Raji (cell line): ENCODE data around the gene CDKL5.

Experiments used
- POLR2A ChIP-seq: IDR thresholded peaks from 2 replicates; pipeline ENCODE4 v1.6.1; 2011; ENCODE audit warnings: low read depth, low read length, control low read depth; ENCODE audit not compliant: insufficient read depth

Gene CDKL5

DNA sequence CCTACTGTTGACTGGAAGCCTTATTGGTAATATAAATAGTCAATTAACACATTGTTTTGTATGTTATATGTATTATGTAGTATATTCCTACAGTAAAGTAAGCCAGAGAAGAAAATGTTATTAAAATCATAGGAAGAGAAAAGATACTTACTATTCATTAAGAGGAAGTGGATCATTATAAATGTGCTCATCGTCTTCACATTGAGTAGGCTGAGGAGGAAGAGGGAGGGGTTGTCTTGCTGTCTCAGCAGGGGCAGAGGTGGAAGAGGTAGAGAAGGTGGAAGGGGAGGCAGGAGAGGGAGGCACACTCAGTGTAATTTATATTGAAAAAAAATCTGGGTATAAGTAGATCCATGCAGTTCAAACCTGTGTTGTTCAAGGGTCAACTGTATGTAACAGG lies 10.6 kb downstream of the CDKL5 start:
- TF ChIP-seq POLR2A: no peak

DNA sequence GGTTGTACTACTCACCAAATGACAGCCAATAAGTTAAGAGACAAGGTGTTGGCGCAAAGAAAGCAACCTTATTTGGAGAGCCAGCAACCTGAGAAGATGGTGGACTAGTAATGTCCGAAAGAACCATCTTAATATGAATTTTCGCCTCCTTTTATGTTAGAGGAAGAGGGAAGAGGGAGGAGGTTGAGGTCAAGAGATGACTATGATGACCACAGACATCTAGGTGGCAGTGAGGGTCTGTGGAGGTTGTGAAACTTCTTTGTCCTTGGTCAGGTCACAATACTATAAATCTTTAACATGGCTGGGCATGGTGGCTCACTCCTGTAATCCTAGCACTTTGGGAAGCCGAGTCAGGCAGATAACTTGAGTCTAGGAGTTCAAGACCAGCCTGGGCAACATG lies 15.4 kb downstream of the CDKL5 start:
- TF ChIP-seq POLR2A: no peak

DNA sequence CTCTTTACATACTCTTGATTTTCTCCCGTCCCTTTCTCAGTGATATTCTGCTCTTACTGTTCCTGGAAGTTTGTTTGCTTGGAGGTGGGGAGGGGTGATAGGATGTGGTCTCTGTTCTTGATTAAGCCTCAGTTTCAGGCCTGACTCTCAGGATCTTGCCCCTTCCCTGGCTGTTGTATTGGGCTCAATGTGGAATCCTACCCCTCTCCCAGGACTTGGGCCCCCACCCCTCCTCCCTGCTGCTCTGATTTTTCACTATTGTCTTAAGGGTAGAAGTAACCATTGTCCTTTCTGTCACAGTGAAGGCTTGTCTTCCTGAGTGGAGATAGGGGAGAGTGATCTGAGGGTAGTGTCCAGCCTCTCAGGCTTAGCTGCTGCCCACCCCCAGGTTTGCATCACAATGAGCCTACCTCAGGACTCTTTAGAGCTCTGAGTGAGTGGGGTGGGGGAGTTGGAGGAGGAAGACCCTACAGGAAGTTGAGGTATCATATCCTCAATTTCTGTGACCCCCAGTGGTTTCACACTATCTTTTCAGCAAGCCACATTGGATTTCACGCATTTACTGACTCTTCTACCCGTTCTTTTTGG lies 16.5 kb downstream of the CDKL5 start:
- TF ChIP-seq POLR2A: no peak

DNA sequence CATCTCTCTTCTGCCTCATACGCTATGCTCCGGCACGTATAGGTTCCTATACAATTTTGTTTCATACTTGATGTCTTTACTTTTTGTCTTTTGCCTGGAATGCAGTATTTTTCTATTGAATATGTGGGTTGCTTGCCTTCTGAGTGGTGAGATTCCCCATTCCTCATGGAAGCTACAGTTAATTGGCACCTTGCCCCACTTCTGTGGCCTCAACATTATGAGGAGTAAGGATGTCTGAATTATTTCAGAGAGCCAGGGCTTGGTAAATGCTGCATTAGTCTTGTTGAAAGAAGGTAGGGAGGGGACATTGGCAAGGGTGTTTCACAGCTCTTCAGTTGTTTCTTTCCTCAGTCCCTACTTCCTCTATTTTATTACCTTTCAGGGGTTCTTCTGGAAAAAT lies 23.0 kb downstream of the CDKL5 start:
- no peak for TF ChIP-seq POLR2A

DNA sequence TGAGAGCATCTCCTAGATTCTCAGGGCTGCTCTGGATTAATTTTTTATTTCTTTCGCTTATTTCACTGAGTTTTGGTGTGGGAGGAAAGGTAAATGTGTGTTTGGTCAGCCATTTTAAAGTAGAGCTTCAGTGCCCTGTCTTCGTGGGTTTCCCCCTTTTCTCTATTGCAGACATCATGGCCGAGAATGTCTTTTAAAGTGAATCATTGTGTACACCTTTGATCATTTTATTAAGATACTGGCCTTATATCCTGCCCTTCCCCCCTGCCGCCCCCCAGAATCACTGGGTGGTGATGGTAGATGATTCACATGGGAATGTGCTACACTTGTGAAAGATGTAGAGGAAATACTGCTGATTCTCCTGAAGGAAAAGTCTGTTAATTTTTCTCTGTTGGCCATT lies 23.8 kb downstream of the CDKL5 start:
- no peak for TF ChIP-seq POLR2A

DNA sequence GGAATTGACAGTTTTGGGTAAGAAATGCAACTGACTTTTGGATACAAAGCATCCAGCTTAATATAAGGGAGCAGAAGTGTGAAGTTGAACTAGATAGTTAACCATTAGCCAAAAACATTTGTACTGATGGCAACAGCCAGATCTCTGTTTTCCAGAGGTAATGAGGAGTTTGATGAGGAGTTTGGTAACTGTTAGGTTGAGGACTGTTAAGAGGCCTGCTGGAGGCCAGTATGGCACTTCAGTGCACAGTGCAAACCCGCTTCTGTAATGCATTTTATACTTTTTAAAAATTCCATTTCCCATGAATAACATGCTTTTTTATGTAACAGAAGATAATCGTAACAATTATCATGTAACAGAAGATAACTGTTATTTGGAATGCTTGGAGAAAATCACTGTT lies 30.0 kb downstream of the CDKL5 start:
- no peak for TF ChIP-seq POLR2A

DNA sequence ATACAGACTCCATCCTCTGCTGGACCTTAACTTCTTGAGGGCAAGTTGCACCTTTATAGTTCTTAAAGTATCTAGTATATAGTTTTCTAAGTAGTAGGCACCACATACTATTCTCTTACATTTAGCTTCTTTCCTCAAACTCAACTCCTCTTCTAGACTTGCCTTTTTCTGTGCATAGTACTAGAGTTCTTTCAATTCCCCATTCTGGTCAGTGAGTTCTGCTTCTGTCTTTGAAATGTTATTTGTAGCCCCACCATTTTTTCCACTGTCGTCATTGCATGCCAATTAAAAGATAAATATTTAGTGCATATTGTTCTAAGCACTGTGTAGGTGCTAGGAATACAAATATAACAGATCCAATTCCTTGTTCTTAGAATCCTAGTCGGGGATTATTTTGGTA lies 31.6 kb downstream of the CDKL5 start:
- no peak for TF ChIP-seq POLR2A

DNA sequence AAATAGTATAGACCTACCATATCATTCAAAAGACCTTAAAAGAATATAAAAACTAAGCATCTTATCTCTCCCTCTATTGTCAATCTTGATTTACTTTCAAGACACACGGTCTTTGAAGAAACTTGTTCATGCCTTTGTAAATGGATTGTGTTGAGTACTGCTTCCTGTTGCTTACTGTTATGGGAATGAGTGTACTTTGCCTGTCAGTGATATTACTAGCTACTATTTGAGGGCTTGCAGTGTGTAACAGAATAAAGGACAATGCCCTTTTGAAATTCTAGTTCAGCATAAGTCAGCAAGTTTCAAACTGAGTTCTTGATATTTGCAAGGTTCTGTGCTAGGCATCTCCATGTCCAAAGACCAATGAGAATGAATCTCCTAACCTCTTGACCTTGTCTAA lies 36.0 kb downstream of the CDKL5 start:
- no peak for TF ChIP-seq POLR2A

DNA sequence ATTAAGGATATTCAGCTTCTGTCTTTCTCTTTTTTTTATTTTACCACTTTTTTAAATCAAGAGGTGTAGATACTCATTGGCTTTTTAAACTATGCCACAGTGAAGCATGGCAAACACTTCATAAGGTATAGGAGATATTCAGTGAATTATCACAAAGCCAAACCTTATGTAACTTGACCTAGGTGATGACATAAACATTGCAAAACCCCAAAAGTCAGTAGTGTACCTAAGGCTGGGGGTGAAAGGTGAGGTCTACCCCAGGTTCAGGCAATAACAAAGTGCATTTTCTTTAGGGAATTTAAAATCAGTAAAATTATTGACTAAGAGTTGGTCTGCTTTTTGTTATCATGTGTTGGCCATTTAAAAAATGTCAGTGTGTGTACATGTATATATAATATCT lies 39.1 kb downstream of the CDKL5 start:
- TF ChIP-seq POLR2A: no peak

DNA sequence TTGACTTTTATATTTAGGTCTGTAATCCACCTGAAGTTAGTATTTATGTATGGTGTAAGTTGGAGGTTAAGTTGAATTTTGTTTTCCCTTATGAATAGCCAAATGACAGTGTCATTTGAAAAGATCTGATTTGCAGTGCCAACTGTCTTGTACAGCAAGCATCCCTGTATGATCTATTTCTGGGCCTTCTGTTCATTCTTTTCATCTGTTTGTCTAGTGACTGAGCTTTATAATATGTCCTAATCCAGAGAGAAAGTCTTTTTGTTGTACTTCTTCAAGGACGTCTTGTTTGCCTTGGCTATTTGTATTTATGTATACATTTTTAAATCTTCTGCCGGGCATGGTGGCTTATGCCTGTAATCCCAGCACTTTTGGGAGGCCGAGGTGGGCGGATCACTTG lies 39.6 kb downstream of the CDKL5 start:
- TF ChIP-seq POLR2A: no peak

DNA sequence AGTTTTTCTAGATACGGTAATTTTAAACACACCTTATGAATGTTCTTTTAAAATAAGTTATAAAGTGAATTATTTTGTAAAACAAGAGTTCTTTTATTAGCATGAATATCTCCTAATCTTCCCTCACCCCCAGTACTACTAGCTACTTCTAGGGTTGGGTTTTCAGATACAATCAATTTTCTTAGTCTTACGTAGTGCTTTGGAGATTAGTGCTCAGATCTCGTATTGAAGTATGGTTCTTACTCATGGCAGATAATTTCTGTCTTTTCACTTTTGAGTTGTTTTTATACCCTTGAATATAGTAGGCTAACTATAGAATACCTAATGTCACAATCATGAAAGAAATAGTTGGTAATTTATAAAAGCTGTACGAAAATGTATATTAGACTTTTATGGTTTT lies 43.2 kb downstream of the CDKL5 start:
- no peak for TF ChIP-seq POLR2A

DNA sequence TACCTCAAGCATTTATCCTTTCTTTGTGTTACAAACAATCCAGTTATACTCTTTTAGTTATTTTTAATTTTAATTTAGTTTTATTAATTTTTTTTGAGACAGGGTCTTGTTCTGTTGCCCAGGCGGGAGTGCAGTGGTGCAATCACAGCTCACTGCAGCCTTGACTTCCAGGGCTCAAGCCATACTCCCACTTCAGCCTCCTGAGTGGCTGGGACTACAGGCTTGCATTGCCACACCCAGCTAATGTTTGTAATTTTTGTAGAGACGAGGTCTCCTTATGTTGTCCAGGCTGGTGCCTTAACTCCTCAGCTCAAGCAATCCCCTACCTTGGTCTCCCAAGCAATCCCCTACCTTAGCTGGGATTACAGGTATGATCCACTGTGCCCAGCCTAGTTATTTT lies 45.9 kb downstream of the CDKL5 start:
- no peak for TF ChIP-seq POLR2A

DNA sequence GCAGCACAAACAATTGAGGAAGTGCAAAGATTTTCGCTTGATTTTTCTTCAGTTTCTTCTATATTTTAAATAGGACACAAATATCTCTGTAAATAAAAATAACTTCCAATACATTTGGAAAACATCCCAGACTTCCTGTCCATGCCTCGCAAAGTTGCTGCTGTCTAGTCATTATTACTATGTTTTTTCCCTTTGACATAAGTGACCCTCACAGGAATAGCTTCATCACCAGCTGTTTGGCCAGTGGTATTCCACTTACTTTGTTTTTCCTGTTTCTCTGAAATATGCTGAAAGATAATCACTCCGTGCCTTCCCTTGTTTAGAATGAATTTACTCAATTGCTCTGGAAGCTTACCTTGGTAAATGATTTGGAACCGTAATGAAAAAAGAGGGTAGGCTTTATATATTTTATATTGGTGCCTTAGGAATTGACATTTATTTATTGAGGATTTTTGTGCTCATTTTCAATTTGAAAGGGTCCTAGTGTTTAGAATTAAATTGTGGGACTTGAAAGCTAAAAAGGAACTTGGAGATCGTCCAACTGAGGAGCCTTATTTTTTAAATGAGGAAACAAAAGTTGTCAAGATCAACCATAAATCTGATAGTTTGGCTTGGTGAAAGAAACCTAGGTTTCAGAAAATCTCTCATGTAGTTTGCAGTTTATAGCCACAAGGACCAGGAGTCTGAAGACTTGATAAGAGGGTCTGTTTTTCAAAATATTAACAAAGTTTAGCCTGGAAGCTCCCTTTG lies 65.6 kb downstream of the CDKL5 start:
- no peak for TF ChIP-seq POLR2A

DNA sequence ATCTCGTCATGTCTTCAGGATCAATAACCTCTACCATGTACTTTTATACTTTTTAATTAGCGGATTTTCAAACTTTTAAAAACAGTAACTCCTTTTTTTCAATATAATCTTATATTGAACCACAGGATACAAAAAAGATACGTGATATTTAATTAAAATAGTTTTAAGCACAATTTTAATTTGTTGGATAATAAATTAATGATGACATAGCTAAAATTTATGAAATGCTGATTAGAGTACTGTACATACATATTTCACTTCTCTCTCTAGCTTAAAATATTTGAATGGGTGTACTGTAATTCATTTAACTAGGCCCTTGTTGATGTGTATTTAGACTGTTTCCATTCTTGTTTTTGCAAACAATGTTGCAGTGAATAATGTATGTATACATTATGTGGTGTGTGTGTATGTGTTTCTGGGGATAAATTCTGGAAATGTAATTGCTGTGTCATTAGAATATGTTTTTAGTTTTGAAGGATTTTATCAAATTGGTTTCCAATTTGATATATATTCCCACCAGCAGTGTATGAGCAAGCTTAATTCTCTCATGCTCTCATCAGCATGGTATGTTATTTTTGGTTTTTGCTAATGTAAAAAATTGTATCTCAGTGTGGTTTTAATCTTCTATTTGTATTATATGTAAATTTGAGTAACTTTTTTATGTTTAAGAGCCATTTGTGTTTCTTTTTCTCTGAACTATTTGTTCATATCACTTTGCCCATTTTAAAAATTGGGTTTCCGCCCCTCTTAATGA lies 66.4 kb downstream of the CDKL5 start:
- TF ChIP-seq POLR2A: no peak

DNA sequence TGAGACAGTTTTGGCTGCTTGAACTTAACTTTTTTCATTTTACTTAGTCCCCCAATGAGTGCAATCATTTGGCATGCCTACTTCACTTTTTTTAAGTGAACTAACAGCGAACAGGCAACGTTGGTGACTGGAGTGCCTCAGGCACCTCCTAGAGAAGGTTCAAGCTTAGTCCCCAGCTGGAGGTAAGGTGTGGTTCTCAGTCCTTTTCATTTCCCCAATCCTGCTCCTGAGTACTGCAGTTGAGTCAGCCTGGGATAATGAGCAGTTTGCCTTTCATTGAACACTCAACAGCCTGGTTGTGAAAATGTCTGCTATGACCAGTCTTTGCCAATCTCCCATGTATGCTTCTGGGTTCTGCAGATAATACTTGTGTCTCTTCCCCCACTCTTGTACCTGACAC lies 109.5 kb downstream of the CDKL5 start:
- TF ChIP-seq POLR2A: no peak

DNA sequence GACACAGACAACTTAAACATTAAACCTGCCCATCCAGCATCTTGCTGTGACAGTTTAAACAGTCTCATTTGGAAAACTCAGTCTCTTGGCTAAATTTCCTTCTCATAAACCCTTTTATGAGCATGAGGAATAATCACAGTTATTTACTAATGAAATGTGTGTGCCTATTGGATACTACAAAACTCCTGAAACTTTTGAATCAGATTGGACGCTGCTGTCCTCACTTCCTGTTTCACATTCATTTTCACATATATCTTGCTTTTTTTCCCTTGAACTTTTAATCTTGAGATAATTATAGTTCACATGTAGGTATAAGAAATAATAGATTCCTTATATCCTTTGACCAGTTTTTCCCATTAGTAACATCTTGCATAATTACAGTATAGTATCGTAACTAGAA lies 111.7 kb downstream of the CDKL5 start:
- no peak for TF ChIP-seq POLR2A
